ENCODE data around the gene TMEM120A.

The TMEM120A gene

DNA sequence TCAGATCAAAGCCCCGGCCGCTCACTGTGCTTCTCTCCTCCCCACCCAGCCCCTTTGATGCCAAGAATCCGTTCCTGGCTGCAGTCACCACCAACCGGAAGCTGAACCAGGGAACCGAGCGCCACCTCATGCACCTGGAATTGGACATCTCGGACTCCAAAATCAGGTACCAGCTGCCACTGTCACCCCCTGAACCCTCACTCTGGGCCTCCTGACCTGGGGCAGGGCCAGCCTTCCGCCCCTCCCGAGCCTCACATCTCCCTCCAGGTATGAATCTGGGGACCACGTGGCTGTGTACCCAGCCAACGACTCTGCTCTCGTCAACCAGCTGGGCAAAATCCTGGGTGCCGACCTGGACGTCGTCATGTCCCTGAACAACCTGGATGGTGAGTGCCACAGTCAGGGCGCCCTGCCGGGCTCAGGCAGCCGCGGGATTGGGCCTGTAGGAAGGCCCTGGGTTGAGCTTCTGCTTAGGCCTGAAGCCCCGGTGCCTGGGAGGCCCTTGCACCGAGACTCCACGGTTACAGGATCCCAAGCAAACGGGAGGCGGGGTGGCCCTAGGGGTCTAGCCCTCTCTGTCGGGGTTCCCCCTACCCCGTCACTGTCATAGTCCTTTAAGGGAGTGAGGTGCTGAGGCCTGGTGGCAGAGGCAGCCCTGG, 10.8 kb downstream of the TMEM120A start:
- Histone ChIP-seq H3K4me2 (ENCODE audit: low read depth, low read length) (no peak overlapping the region), H3K9me3 (replicated peaks; ENCODE audit: insufficient read depth, low read length) (no peaks in the 10 kb centered on the region), H3K4me1 (ENCODE audit: low read length) (no peaks in the 10 kb centered on the region), H3K27me3 (replicated peaks; ENCODE audit: insufficient read depth, low read length) (no peaks in the 10 kb centered on the region), H3K9me2 (replicated peaks; ENCODE audit: insufficient read depth, low read length) (no peaks in the 10 kb centered on the region), H3K36me3 (replicated peaks; ENCODE audit: insufficient read depth, low read length) (no peaks in the 10 kb centered on the region), H3F3A (ENCODE audit: insufficient read depth, low read length) (no peaks in the 10 kb centered on the region), H3K4me3 (ENCODE audit: low read length) (no peak overlapping the region), H2AFZ (ENCODE audit: low read length) (no peak overlapping the region), H3K79me2 (ENCODE audit: low read length) (no peaks in the 10 kb centered on the region), H4K20me1 (ENCODE audit: insufficient read depth, low read length) (no peaks in the 10 kb centered on the region), H3K27ac (ENCODE audit: low read length) (no peak overlapping the region), H3K9ac (ENCODE audit: low read length) (no peak overlapping the region)
- TF ChIP-seq EZH2phosphoT487 (IDR thresholded peaks at IDR 0.05; ENCODE audit: low read length), result no peak
- TF ChIP-seq EZH2 (optimal IDR thresholded peaks at IDR 0.05; ENCODE audit: low read depth, low read length), result no peak
- TF ChIP-seq, protein P1, sequence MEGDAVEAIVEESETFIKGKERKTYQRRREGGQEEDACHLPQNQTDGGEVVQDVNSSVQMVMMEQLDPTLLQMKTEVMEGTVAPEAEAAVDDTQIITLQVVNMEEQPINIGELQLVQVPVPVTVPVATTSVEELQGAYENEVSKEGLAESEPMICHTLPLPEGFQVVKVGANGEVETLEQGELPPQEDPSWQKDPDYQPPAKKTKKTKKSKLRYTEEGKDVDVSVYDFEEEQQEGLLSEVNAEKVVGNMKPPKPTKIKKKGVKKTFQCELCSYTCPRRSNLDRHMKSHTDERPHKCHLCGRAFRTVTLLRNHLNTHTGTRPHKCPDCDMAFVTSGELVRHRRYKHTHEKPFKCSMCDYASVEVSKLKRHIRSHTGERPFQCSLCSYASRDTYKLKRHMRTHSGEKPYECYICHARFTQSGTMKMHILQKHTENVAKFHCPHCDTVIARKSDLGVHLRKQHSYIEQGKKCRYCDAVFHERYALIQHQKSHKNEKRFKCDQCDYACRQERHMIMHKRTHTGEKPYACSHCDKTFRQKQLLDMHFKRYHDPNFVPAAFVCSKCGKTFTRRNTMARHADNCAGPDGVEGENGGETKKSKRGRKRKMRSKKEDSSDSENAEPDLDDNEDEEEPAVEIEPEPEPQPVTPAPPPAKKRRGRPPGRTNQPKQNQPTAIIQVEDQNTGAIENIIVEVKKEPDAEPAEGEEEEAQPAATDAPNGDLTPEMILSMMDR (IDR thresholded peaks at IDR 0.05; ENCODE audit: low read length), result no peak
- no peak for DNase-seq

DNA sequence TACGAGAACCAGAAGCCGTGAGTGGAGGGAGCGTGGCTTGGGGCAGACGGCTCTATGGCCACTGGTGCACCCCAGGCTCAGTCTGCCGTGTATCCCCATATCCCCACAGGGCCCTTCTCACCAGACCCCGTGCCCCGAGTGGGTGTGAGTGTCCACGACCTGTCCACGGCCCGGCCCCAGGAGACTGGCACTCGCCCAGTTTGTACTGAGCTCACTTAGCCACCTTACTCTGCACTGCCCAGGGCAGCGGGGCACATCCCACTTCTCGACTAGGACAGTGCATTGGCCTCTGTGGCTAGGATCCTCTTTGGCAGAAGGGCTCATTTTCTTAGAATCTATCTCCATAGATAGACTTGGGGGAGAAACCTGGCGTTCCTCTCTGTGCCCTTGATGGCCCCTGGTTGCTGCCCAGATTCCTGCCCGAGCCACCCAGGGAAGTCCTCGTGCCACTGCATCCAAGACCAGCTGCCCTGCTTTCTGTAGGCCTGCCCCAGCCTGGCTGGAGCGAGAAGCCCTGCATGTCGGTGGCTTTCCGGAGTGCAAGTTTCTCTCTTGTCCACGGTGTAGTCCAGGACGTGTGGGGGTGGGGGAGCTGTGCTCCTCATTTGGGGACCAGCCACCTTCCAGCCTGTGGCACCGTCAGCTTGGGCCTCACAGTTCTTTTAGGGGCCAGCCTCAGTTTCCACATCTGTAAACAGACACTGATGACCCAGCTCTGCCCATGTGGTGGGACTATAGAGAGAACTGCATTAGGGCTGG, 11.9 kb downstream of the TMEM120A start:
- no peak overlapping the region for H3K4me3 ChIP-seq (ENCODE audit: low read length)
- no peak overlapping the region for H2AFZ ChIP-seq (ENCODE audit: low read length)
- H3K9me3 ChIP-seq (replicated peaks; ENCODE audit: insufficient read depth, low read length), result no peaks in the 10 kb centered on the region
- H3K9ac ChIP-seq (ENCODE audit: low read length), result no peak overlapping the region
- no peak for DNase-seq
- H3K27ac ChIP-seq (ENCODE audit: low read length), result no peak overlapping the region
- H3K79me2 ChIP-seq (ENCODE audit: low read length), result no peaks in the 10 kb centered on the region
- no peaks in the 10 kb centered on the region for H4K20me1 ChIP-seq (ENCODE audit: insufficient read depth, low read length)
- H3F3A ChIP-seq (ENCODE audit: insufficient read depth, low read length), result no peaks in the 10 kb centered on the region
- H3K36me3 ChIP-seq (replicated peaks; ENCODE audit: insufficient read depth, low read length), result no peaks in the 10 kb centered on the region
- H3K9me2 ChIP-seq (replicated peaks; ENCODE audit: insufficient read depth, low read length), result no peaks in the 10 kb centered on the region
- H3K27me3 ChIP-seq (replicated peaks; ENCODE audit: insufficient read depth, low read length), result no peaks in the 10 kb centered on the region
- H3K4me1 ChIP-seq (ENCODE audit: low read length), result no peaks in the 10 kb centered on the region
- TF ChIP-seq EZH2phosphoT487 (IDR thresholded peaks at IDR 0.05; ENCODE audit: low read length) (no peak), EZH2 (optimal IDR thresholded peaks at IDR 0.05; ENCODE audit: low read depth, low read length) (no peak)
- TF ChIP-seq, protein P1 (IDR thresholded peaks at IDR 0.05; ENCODE audit: low read length), result no peak
- no peak overlapping the region for H3K4me2 ChIP-seq (ENCODE audit: low read depth, low read length)

DNA sequence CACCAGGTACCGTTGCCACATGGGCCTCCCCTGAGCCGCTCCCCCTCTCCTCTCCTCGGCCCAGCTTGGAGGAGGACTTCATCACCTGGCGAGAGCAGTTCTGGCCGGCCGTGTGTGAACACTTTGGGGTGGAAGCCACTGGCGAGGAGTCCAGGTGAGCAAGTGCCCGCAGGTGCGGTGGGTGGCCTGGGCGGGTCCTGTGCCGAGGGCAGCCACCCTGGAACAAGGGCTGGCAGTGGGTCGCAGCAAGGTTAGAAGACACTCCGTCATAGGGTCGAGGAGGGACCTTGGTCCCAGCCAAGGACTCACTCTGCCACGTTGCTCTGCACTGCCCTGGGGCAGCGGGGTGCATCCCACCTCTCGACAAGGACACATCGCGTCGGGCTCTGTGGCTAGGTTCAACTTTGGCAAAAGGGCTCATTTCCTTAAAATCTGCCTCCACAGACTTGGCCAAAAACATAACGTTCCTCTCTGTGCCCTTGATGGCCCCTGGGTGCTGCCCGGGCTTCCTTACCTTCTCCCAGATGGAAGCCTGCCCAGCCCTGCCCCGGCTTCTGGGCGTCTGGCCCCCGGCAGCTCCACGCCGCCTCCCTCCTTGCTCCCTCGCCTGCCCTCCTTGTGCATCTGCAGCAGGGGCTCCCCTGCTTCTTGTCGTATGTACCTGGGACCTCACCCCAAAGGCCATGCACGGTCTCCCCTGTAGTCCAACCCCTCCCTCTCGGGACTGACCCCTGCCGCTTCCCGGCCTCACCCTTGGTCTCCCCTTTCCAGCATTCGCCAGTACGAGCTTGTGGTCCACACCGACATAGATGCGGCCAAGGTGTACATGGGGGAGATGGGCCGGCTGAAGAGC, 12.7 kb downstream of the TMEM120A start:
- H3K9me3 ChIP-seq (replicated peaks; ENCODE audit: insufficient read depth, low read length), result no peaks in the 10 kb centered on the region
- no peaks in the 10 kb centered on the region for H4K20me1 ChIP-seq (ENCODE audit: insufficient read depth, low read length)
- H3F3A ChIP-seq (ENCODE audit: insufficient read depth, low read length), result no peaks in the 10 kb centered on the region
- no peak for TF ChIP-seq EZH2phosphoT487 (IDR thresholded peaks at IDR 0.05; ENCODE audit: low read length)
- TF ChIP-seq, protein P1 (IDR thresholded peaks at IDR 0.05; ENCODE audit: low read length), result no peak
- TF ChIP-seq EZH2 (optimal IDR thresholded peaks at IDR 0.05; ENCODE audit: low read depth, low read length), result no peak
- H3K4me3 ChIP-seq (ENCODE audit: low read length), result no peak overlapping the region
- H2AFZ ChIP-seq (ENCODE audit: low read length), result no peak overlapping the region
- no peak for DNase-seq
- H3K27me3 ChIP-seq (replicated peaks; ENCODE audit: insufficient read depth, low read length), result no peaks in the 10 kb centered on the region
- H3K4me2 ChIP-seq (ENCODE audit: low read depth, low read length), result no peak overlapping the region
- H3K27ac ChIP-seq (ENCODE audit: low read length), result no peak overlapping the region
- H3K4me1 ChIP-seq (ENCODE audit: low read length), result no peaks in the 10 kb centered on the region
- H3K9ac ChIP-seq (ENCODE audit: low read length), result no peak overlapping the region
- no peaks in the 10 kb centered on the region for H3K36me3 ChIP-seq (replicated peaks; ENCODE audit: insufficient read depth, low read length)
- no peaks in the 10 kb centered on the region for H3K79me2 ChIP-seq (ENCODE audit: low read length)
- no peaks in the 10 kb centered on the region for H3K9me2 ChIP-seq (replicated peaks; ENCODE audit: insufficient read depth, low read length)

Data from MM.1S (cell line).